Activated CD4-positive, CD25-positive, alpha-beta regulatory T cell treated with anti-CD3 and anti-CD28 coated beads, Interleukin-2, amount 50 U/mL, for 72 hours (primary cell): Measurements from ENCODE around the gene EPB41L2.

Source experiments
- DNase-seq: peaks from one replicate; pipeline ENCODE4 v3.0.0; 2021

The EPB41L2 gene

DNA sequence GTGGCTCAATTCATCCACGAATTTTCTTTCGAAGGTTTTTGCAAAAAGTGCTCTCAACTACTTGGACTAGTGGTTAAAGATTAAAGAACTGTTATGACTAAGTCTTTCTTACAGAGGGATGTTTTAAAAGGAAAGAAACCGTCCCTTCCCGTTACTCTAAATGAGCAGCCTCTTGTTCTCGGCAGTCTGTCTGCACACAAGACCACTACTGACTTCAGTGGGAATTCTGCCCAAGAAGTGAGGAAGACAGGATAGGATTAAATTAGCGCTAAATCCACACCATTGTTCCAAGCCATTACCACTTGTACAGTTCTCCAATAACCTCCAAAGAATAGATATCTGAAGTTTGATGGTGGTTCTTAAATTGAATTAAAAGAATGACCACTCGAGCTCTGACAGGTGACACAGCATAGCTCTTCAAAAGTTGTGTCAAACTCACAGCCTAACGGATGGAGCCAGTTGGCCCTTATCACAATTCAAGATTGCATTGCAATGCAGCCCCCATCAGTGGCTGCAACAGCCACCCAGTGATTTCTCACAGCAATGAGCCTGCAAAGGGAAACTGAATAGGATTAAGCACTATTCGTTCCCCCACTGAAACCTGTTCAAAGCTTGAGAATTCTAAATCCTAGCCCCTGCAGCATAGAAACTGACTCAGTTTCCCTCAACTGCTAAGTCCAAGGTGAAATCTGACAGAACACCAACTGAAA lies 1.8 kb downstream of the EPB41L2 start:
- DNase-seq, result no peak

DNA sequence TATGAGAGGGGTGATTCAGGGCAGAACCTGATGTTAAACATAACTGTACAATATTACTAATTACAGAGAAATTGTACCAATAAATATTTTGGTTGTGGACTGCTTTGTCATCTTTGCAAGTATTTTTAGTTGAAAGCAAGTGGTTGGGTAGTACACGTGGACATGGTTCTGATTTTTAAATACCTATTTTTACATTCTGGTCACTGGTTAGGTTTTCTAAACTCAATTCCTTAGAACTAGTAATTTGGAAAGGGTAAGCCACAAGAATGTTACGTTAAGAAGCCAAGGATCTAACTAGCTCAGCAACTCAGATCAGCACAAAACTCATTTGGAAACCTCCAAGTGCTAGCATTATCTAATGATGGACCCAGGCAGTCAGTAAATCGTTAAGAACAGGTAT lies 2.7 kb downstream of the EPB41L2 start:
- DNase-seq, result no peak

DNA sequence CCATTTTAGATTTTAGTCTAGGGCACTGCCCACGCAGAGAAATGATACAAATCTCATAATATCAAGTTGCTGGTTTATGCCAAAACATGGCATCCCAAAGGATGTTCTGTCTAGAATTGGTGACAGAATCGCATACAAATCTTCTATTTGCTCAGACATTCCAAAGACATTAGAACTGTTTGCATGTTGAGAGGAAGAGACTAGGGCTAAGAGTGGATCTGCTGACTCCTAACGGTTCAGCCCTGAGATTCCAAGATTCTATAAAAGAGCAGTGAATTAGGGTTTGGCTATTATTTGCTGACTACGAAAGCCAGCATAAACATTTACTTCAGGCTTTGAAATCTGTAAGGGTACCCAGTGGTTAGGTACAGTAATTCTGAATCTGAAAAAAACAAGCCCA lies 3.6 kb downstream of the EPB41L2 start:
- no peak for DNase-seq

DNA sequence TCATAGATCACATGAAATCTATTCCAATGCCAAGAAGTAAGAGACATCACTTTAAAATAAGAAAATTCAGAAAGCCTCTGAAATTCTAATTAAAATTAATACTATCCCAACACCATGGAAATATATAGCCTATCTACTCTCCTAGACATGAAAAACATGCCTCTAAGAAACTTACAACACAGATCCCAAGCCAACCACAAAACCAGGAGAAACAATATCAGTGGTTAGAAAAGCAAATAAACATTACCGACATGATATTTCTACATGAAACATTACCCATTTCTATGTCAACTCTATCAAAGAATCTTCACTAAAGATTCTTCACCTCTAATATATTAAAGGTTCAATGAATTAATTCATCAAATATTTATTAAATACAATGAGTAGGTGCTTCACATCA lies 4.8 kb downstream of the EPB41L2 start:
- DNase-seq, result no peak

DNA sequence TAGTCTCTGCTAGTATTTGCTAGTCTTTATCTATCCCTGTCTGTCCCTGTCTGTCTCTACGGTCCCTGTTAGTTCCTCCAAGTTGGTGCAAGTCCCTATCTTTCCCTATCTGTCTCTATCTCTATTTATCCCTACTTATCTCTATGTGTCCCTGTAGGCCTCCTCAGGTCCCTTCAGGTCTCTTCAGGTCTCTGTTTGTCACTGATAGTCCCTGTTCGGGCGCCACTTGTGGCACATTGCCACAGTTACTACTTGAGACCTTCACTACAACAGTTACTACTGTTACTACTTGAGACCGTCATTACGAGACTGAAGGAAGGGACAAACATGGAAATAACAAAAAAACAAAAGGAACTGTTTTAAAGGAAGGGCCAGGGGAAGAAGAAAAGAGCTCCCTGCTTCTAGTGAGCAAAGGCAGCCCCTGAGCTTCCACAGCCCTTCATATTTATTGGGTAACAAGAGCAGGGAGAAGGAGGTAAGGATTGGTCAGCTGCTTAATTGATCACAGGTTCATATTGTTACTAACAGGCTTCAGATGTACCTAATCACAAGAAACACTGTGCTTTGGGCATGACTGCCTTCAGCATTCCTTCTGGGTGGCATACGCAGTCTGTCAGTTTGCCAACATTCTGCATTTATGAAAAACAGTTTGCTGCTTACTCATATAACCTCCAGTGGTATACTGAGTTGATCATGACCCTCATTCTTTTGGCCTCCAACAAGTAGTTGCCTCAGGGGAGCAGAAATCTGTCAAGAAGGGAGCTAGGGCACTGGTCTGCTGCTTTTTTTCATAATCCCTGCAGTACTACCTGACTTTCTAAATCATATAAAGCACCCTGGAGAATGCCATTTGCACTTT lies 8.4 kb downstream of the EPB41L2 start:
- DNase-seq, result no peak

DNA sequence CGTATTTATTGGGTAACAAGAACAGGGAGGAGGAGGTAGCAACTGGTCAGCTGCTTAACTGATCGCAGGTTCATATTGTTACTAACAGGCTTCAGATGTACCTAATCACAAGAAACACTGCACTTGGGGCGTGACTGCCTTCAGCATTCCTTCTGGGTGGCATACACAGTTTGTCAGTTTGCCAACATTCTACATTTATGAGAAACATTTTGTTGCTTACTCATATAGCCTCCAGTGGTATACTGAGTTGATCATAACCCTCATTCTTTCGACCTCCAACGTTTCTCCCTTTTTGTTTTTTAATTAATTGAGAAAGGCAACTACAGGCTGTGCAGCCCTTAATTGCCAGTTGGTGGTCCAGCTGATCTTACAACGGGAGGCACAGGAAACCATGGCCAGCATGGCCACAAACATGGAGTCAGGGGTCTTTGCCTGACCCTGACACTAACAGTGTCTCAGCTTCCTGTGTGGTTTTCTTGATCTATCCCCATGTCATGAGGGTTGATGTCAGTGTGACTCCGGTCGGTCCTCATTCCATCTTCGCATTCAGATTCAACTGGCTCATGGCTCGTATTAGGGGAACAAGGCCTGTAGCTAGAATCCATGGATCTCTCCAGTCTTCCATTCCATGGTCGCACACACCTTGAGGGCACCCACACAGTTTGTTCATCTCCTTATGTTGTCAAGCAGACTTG lies 9.4 kb downstream of the EPB41L2 start:
- no peak for DNase-seq

DNA sequence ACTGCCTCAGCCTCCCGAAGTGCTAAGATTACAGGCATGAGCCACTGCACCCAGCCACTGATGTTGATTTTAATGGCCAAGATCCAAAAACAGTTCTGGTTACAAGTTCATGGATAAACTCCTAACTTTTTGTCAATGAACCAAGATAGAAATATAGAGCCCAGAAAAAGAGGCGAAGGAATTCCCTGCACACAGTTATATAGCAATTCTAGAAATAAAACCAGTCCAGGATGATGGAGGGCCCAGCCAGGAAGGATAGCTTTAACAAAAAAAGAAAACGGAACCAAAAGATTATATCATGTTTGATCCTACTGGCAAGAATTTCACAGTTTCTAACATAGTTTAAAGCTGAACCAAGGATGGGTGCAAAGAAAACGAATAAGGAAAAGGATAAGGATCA lies 10.9 kb downstream of the EPB41L2 start:
- DNase-seq, result no peak

DNA sequence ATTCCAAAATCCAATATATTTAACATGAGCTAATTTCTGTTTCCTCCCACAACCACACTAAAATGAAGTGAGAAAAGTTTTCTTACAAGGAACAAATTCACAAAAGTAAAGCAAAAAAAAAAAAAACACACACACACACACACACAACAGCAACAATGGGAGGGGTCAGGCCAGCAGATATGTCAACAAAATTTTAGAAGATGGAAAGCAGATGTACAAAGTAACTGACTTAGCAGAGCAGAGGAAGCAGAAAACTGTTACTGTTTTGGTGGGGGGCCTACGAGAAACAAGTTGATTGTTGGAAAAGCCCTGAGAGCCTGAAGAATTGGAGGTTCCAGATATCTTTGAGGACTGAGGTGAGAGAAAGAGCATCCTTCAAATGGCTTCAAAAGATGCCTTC lies 11.7 kb downstream of the EPB41L2 start:
- DNase-seq, result no peak

DNA sequence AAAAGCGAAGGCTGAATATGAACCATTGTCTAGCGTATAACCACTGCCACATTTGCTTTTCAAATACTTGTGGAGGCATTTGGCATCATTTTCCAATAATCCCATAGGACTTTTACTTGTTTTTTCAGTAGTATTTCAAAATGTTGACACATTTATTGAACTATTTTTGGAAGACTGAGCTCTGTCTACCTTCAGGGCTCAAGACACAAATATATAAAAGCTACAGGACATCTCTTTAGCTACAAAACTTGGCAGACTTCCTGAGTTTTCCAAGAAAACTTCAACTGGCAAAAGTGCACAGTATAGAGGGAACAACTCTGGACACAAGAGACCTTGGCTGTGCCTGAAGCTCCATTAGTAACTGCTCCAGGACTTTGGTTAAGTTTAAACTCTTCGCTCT lies 13.4 kb downstream of the EPB41L2 start:
- DNase-seq, result no peak

DNA sequence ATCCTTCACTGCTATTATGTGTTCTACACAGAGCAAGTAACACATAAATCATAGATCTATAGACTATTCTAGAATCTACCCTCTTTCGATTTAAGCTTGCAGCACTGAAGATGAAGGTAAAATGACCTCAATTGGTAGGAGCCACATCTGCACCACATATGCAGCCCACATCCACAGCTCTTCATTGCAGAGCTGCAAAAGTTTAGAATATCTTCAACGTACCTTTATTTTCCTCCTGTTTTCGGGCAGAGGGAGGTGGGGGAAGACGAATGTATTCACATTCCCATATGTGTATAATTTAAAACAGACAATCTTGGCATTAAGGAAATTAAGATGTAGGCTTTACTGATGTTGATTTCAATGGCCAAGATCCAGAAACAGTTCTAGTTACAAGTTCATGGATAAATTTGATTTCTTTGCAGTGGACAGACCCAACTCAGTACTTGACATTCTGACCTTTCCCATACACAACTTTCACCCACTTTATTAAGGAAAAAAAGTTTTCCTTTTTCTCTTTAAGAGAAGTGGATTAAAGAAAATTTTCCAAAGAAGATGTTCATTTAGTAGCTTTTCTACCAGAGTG lies 14.0 kb downstream of the EPB41L2 start:
- no peak for DNase-seq

DNA sequence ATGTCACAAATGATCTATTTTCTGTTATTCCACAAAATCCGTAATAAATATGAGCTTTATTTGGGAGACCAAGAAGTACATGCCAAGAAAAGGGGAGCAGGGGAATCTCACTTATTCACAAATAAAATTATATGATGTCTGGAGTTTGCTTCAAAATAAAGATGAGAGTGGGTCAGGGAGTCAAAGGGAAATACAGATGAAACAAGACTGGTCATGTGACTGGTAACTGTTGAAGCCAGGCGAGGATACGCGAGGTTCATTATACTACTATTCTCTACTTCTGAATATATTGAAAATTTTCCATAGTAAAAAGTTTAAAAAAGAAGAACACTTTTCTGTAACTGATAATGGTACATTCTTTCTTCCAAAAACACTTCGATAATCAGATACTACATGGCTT lies 14.6 kb downstream of the EPB41L2 start:
- DNase-seq, result no peak

DNA sequence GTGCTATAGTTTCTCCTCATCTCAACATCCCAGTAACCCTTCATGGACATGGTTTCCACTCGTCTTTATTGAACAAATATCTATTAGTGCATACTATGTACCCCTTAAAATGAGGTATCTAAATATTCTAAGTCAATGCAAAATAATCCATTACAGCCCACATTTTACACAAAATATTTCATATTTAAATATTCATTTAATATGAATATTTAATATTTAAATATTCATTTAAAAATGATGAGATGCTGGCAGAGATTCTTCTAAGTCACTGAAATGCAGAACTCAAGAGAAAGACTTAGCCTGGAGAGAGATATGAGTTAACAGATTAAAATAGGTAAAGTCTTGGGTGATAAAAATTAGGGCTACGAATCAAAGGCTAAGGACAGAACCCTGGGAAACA lies 17.9 kb downstream of the EPB41L2 start:
- DNase-seq, result no peak

DNA sequence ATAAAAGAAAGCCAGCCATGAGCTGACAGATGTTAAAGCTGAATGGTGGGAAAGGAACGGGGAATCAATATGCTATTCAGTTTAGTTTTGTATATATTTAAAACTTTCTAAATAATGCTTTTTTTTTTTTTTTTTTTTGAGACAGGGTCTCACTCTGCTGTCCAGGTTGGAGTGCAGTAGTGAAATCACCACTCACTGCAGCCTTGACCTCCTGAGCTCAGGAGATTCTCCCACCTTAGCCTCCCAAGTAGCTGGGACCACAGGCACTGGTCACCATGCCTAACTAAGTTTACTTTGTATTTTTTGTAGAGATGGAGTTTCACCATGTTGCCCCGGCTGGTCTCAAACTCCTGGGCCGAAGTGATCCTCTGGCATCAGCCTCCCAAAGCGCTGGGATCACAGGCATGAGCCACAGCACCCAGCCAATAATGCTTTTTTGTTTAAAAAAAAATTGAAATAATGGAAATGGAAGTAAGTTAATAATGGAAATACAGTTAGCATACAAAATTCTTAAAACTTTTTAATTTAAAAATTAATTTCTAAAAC lies 19.1 kb downstream of the EPB41L2 start:
- DNase-seq, result no peak

DNA sequence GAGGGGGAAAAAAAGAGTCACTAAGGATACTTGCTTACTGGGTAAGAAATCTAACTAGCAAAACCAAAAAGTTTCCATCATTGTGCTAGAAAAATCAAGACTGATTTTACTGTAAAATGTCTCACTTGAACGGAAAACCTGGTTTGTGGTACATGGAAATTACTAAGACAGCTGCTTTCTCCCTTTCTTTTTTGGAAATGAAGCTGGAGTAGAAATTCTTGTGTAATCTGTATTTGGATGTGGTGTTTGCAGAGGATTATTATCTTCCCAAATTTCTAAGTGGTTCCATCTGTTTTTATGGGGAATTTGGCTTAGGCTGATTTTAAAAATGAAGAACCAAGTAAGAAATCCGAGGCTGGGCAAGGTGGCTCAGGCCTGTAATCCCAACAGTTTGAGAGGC lies 20.4 kb downstream of the EPB41L2 start:
- DNase-seq, result no peak

DNA sequence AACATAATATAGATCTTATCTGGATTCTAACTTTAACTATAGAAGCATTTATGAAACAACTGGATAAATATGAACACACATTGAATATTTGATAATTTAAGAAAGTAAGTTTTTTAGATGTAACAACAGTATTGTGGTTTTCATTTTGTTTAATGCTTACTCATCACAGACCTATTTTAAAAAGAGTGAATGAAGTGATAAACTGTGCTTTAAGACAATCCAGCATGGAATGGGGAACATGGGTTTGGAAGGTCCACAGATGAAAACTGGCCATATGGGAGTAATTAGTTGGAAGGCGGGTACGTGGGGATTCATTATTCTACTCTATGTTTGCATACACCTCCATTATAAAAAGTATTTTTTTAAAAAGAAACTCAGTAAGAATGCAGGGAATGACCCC lies 21.2 kb downstream of the EPB41L2 start:
- no peak for DNase-seq

DNA sequence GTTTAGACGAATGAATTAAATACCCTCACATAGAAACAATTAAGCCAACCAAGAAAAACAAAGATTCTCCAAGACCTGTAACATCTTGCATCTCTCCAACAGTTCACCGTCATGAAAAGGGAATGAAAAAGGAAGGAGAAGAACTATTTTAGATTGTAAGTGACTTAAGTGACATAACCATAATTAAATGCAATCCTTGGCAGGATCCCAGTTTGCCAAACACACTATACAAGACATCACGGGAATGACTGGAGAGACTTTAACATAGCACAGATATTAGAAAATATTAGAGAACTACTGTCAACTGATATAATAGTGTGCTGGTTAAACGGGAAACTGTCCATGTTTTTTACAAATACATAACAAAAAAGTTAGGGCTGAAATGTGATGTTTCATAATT lies 22.2 kb downstream of the EPB41L2 start:
- no peak for DNase-seq

DNA sequence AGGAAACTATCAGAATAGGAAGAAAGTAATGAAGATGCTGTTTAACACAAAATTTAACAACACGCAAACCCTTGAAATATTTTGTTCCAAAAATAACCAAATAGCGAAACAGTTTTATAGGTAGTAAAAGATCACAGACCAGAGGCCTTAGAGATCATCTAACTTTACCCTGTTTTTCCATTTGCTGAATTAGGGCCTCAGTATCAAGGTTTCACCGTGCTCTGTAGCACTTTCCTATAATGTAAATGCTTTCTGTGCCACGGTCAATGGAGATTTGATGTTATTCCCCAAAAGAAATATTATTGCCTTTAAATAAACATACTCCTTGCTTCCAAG lies 23.7 kb downstream of the EPB41L2 start:
- no peak for DNase-seq

DNA sequence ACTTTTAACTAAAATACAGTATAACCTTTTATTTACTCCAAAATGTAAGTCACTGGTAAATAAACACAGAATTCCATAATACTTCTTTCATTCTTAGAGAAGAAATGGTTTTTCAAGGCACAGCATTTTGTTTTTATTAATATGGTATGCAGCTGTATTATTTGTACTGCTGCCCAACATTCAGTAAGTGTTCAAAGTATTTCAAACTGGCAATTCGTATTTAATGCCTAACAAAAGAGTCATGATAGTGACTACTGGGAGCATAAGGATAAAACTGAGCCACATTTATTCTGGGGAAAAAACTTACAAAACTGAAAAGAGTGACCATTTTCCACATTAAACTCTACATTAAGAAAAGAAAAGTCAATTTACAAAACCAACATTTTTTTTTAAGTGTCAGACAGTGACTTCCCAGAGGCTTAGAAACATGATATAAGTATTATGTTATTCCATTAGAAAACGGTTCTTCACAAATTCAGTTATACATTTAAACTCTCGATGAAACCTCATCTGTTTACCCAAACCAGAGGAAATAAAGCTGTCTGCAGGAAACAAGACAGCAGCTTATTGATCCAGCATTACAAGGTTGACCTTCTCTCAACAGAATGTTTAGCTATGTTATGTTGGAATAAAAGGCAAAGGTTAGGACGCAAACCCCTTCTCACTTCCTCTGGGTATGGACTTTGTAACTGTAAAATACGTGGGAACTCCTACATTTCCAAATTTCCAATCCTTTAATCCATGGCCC lies 24.3 kb downstream of the EPB41L2 start:
- no peak for DNase-seq

DNA sequence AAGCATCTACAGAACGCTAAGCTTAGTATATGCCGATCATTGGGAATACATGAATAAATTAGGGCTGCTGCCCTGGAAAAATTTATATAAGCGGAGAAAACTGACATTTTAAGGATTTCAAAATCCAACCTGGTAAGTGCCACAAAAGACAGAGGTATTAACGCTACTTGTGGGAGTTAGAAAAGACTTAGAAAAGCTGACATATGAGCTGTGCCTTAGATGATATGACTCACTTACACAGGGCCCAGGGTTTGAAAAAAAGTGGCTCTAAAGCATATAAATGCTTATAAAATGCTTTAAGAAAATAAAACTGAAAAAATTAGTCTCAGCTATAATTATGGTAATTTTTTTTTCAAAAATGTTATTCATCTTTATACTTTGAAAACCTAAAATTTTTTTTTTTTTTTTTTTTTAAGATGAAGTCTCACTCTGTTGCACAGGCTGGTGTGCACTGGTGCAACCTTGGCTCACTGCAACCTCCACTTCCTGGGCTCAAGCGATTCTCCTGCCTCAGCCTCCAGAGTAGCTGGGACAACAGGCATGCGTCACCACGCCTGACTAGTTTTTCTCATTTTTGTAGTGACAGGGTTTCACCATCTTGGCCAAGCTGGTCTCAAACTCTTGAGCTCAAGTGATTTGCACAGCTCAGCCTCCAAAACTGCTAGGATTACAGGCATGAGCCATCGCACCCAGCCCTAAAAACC lies 25.7 kb downstream of the EPB41L2 start:
- DNase-seq, result no peak

DNA sequence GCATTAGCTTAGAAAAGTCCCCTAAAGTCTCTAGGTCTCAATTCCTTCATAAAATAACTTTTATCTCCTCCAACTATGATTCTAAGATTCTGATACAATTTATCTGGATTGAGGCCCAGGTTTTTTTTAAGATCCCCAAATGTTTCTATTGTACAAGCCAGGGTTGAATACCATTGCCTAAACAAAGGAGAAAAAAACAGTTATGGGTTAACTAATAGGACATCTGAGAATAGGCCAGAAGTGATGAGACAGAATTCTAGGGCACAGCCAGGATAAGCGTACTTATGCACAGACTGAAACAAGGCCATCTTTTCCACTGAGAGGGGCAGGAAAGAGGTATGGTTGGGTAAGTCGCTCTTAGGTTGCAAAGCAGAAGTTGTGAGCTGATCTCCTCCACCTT lies 26.4 kb downstream of the EPB41L2 start:
- DNase-seq, result no peak

DNA sequence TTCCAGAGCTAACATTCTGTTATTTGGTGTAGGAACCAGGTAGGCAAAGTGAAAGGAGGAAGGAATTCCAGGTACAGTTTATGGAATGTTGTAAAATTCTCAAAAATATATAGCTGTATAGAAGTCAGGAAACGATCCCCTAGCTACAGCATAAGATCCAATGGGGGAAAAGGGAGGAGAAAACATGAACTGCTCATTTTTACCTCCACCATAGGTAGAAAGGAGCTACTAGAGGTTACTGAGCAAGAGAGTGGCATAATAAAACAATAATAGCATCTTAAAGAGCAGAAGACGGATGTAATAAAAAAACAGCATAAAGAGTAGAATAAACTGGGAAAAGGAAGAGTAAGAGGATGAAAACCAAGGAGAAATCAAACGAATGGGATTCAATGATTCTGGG lies 26.9 kb downstream of the EPB41L2 start:
- DNase-seq, result no peak

DNA sequence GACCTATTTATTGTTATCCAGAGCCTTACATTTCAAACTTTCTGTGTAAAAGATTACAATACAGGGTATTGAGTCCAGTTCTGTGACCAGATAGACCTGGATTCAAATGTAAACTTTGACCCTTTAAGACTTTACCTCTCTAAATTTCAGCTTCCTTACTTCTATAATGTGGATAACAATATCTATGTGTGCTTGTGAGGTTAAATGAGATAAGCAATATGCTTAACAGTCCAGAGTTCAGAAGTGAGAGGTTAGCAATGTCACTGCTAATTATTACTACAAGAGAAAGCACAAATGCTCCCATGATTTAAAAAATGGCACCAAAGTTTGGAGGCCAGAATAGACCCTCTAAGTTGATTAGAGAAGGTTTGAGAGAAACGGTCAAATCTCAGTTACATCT lies 27.5 kb downstream of the EPB41L2 start:
- DNase-seq, result no peak
